Right kidney (tissue), 1 donor: ENCODE results near the gene RASAL3.
"Not testable (repeated sequence)": the region's sequence is repeated elsewhere in the genome, so short reads cannot be mapped to it uniquely, and the experiment has no call there.

Source experiments
- DNase-seq: peaks from one replicate; pipeline ENCODE4 v3.0.0-alpha.2; 2016

RASAL3 gene

GRCh38 chr19:15473821-15474220 is 9.5 kb upstream of the RASAL3 start:
- not testable (repeated sequence) for DNase-seq

- no peak for DNase-seq
These were observed 7.3 kb upstream of the RASAL3 start for GRCh38 chr19:15471639-15472101.

- peak; percentile 19 for DNase-seq
These were observed 5.4 kb upstream of the RASAL3 start for GRCh38 chr19:15469513-15470297.

- no peak for DNase-seq
These were observed 4.5 kb upstream of the RASAL3 start for GRCh38 chr19:15468675-15469512.

GRCh38 chr19:15467734-15468214 is 3.4 kb upstream of the RASAL3 start:
- DNase-seq, result no peak

GRCh38 chr19:15466851-15467733 is 2.7 kb upstream of the RASAL3 start:
- DNase-seq, result no peak

GRCh38 chr19:15463861-15464371 is 428 bp downstream of the RASAL3 start:
- DNase-seq, result no peak

- DNase-seq, result no peak
These were observed 2.6 kb downstream of the RASAL3 start for GRCh38 chr19:15461694-15462093.

GRCh38 chr19:15457701-15458484 is 6.5 kb downstream of the RASAL3 start:
- DNase-seq, result peak; percentile 33

- DNase-seq, result peak; percentile 28
These were observed 7.3 kb downstream of the RASAL3 start for GRCh38 chr19:15456871-15457700.

- no peak for DNase-seq
These were observed 7.9 kb downstream of the RASAL3 start for GRCh38 chr19:15456441-15456840.

GRCh38 chr19:15455996-15456395 is 8.3 kb downstream of the RASAL3 start:
- DNase-seq, result no peak

- no peak for DNase-seq
These were observed 10.2 kb downstream of the RASAL3 start for GRCh38 chr19:15453906-15454860.

- no peak for DNase-seq
These were observed 11.2 kb downstream of the RASAL3 start for GRCh38 chr19:15453091-15453578.

- DNase-seq, result peak; percentile 72
These were observed 12.0 kb downstream of the RASAL3 start for GRCh38 chr19:15452111-15453047.

GRCh38 chr19:15450528-15450890 is 13.8 kb downstream of the RASAL3 start:
- DNase-seq, result no peak
